Caco-2 (cell line): ENCODE measurements around the gene FXYD1. TPM values are rescaled to one million over a fixed set of nuclear protein-coding genes. Genes with fewer than 3 reads are reported as not detected.

Source experiments
- BruUV-seq: library from RNA; stranded (reverse); fragments of 400-500 nt; replicated peaks from 2 replicates; lab custom pipeline; 2021; lab: Mats Ljungman, UMichigan
- CTCF ChIA-PET: fragments of 300-600 bp; sonication (Branson Sonifier 250); formaldehyde crosslinking; loops from one replicate; lab custom pipeline; 2022; ENCODE audit warnings: antibody characterized with exemption; lab: Charles Lee
- POLR2A ChIA-PET: fragments of 300-600 bp; sonication (Branson Sonifier 250); formaldehyde crosslinking; loops from one replicate; lab custom pipeline; 2022; ENCODE audit warnings: antibody characterized with exemption; lab: Charles Lee
- DNase-seq, 2 experiments: peaks; one replicate each; pipeline versions ENCODE4 v3.0.0 to v3.0.0-alpha.2; 2020 to 2022
- H3K27me3 ChIP-seq: replicated peaks from 2 replicates; pipeline ENCODE4 v1.6.0; 2011; ENCODE audit warnings: low read length; ENCODE audit not compliant: control insufficient read depth, insufficient read depth
- H3K36me3 ChIP-seq: 2 replicates; pipeline ENCODE4 v1.5.1; 2011; ENCODE audit warnings: low read length; ENCODE audit not compliant: control insufficient read depth, insufficient read depth
- H3K4me1 ChIP-seq: fragments of 250-450 bp; sonication (Bioruptor Pico); 2 replicates; pipeline ENCODE4 v1.5.1; 2020; ENCODE audit warnings: mild to moderate bottlenecking
- H3K4me3 ChIP-seq: 2 replicates; pipeline ENCODE4 v1.5.1; 2011; ENCODE audit warnings: low read depth, mild to moderate bottlenecking, control low read depth, low read length
- H3K9me3 ChIP-seq: fragments of 250-450 bp; sonication (Bioruptor Pico); 2 replicates; pipeline ENCODE4 v1.5.1; 2020; ENCODE audit warnings: mild to moderate bottlenecking, moderate library complexity
- H3K27ac Mint-ChIP-seq: one replicate; pipeline ENCODE4 v1.8.0; 2022; ENCODE audit warnings: mixed read lengths; ENCODE audit not compliant: unreplicated experiment
- H3K27me3 Mint-ChIP-seq: one replicate; pipeline ENCODE4 v1.8.0; 2022; ENCODE audit warnings: mixed read lengths; ENCODE audit not compliant: insufficient read depth, unreplicated experiment
- H3K36me3 Mint-ChIP-seq: one replicate; pipeline ENCODE4 v1.8.0; 2022; ENCODE audit warnings: mild to moderate bottlenecking, mixed read lengths; ENCODE audit not compliant: insufficient read depth, unreplicated experiment
- H3K4me1 Mint-ChIP-seq: one replicate; pipeline ENCODE4 v1.8.0; 2022; ENCODE audit warnings: low read depth, mixed read lengths; ENCODE audit not compliant: unreplicated experiment
- H3K4me3 Mint-ChIP-seq: one replicate; pipeline ENCODE4 v1.8.0; 2022; ENCODE audit warnings: mild to moderate bottlenecking, moderate library complexity, mixed read lengths; ENCODE audit not compliant: unreplicated experiment
- H3K9me3 Mint-ChIP-seq: one replicate; pipeline ENCODE4 v1.8.0; 2022; ENCODE audit warnings: mixed read lengths; ENCODE audit not compliant: unreplicated experiment
- intact Hi-C: fragments of 100-400 bp; cut with micrococcal nuclease; formaldehyde crosslinking; loops from one replicate; pipeline ENCODE4 v1.10.0; 2022; ENCODE audit not compliant: unreplicated experiment
- total RNA-seq: library from RNA; stranded (reverse); gene quantifications from 2 replicates; pipeline ENCODE4 v1.2.3, GENCODE V29; 2022
- TF ChIP-seq, protein P1 (sequence below), 2 experiments: fragments of 200-600 bp in 1 of 2; IDR thresholded peaks; 1 replicate in 1 of 2; 2 replicates in 1 of 2; pipeline versions ENCODE4 v1.5.1 to v1.8.0; 2011 to 2022; ENCODE audit warnings: antibody characterized with exemption in 1 of 2, control low read depth in 1 of 2, inconsistent platforms in 1 of 2, low read depth in 1 of 2, low read length in 1 of 2, mild to moderate bottlenecking in 1 of 2, moderate library complexity in 1 of 2; ENCODE audit not compliant: insufficient read depth in 1 of 2, severe bottlenecking in 1 of 2, unreplicated experiment in 1 of 2

Gene FXYD1
- total RNA-seq, 1 experiment from 2014 or later, result not detected

DNA sequence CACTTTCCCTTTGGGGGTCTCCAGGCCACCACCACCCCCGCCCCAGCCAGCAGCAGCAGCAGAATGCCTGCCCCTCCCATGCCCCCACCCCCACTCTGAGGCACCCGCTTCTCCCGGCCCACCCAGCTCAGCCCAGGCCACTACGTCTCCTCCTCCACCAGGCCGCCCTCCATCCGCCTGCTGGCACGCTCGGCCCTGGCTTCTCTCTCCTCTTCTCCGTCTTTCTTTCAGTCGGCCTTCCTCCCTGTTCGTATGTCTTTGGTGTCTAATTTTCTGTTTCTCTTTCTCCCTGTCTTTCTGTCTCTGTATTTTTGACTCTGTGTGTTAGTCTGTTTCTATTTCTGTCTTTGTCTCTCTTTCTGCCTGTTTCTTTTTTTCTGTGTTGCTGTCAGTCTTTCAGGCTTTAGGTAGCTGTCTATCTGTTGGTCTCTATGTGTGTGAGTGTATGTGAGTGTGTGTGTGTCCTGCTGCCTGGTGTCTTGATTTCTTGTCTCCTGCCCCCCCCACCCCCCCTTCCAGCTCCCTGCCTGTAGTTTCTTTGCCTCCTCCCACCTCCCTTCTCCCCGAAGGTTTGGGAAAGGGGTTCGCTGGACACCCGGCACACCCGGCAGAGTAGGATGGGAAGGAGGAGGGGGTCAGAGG, 3.9 kb upstream of the FXYD1 start, which contains the start of gene LGI4:
Gene LGI4 (minus strand): TSS at position 459 of the 642 bp plus-strand sequence. CDS start 379 bp downstream, at position 80.
- H3K27me3 ChIP-seq, result no peaks in the 10 kb centered on the region
- no peak for DNase-seq
- peak within 1 kb of the TSS; percentile 18 for H3K4me3 ChIP-seq
- POLR2A ChIA-PET, result interaction anchor here (0.5 kb wide), 1 partner anchor 60 kb away, joined by 3 read pairs; no protein-coding TSS in a partner anchor
- no peaks in the 10 kb centered on the region for H3K36me3 ChIP-seq
- peaks cover 15% of the 10 kb centered on the region for H3K4me1 ChIP-seq
- no peaks in the 10 kb centered on the region for H3K36me3 Mint-ChIP-seq
- no peak within 1 kb of the TSS for H3K4me3 Mint-ChIP-seq
- BruUV-seq, result no TSS peak
- intact Hi-C loops, result loop anchor here (1.0 to 5.0 kb wide), 4 partner anchors 20 to 162 kb away; partner anchors contain the start of gene LSR
- TF ChIP-seq, protein P1, sequence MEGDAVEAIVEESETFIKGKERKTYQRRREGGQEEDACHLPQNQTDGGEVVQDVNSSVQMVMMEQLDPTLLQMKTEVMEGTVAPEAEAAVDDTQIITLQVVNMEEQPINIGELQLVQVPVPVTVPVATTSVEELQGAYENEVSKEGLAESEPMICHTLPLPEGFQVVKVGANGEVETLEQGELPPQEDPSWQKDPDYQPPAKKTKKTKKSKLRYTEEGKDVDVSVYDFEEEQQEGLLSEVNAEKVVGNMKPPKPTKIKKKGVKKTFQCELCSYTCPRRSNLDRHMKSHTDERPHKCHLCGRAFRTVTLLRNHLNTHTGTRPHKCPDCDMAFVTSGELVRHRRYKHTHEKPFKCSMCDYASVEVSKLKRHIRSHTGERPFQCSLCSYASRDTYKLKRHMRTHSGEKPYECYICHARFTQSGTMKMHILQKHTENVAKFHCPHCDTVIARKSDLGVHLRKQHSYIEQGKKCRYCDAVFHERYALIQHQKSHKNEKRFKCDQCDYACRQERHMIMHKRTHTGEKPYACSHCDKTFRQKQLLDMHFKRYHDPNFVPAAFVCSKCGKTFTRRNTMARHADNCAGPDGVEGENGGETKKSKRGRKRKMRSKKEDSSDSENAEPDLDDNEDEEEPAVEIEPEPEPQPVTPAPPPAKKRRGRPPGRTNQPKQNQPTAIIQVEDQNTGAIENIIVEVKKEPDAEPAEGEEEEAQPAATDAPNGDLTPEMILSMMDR (IDR thresholded peaks at IDR 0.05; ENCODE audit: insufficient read depth in 1 of 2, low read depth in 1 of 2, low read length in 1 of 2, severe bottlenecking in 1 of 2, unreplicated experiment in 1 of 2), result no peak
- no peaks in the 10 kb centered on the region for H3K9me3 ChIP-seq
- CTCF ChIA-PET, result interaction anchor here (0.7 to 3.5 kb wide), 5 partner anchors 20 to 93 kb away, joined by 3 to 24 read pairs (median 5); partner anchors contain the start of genes FXYD3 and HPN
- no peaks in the 10 kb centered on the region for H3K9me3 Mint-ChIP-seq
- no peak within 1 kb of the TSS for H3K27ac Mint-ChIP-seq
- H3K4me1 Mint-ChIP-seq, result peaks cover 7% of the 10 kb centered on the region
- H3K27me3 Mint-ChIP-seq, result peaks cover 2% of the 10 kb centered on the region

GRCh38 chr19:35135389-35135909, 3.2 kb upstream of the FXYD1 start:
- peaks cover 2% of the 10 kb centered on the region for H3K27me3 Mint-ChIP-seq
- ChIA-PET POLR2A (interaction anchor here (0.5 kb wide), 1 partner anchor 59 kb away, joined by 3 read pairs; no protein-coding TSS in a partner anchor), CTCF (interaction anchor here (0.9 to 3.5 kb wide), 6 partner anchors 11 to 94 kb away, joined by 3 to 24 read pairs (median 5); partner anchors contain the start of gene HPN)
- H3K4me1 Mint-ChIP-seq, result peaks cover 7% of the 10 kb centered on the region
- intact Hi-C loops, result loop anchor here (1.0 to 5.0 kb wide), 4 partner anchors 21 to 163 kb away; partner anchors contain the start of gene LSR
- Histone ChIP-seq H3K4me3 (no peak overlapping the region), H3K9me3 (no peaks in the 10 kb centered on the region), H3K4me1 (peaks cover 11% of the 10 kb centered on the region; the same call in 1 of the 2 replicates), H3K27me3 (no peaks in the 10 kb centered on the region), H3K36me3 (no peaks in the 10 kb centered on the region)
- DNase-seq, result peak; percentile 82 to 89
- H3K9me3 Mint-ChIP-seq, result no peaks in the 10 kb centered on the region
- TF ChIP-seq, protein P1 (IDR thresholded peaks at IDR 0.05; ENCODE audit: insufficient read depth in 1 of 2, low read depth in 1 of 2, low read length in 1 of 2, severe bottlenecking in 1 of 2, unreplicated experiment in 1 of 2), result peak; percentile 94 to 96
- no peaks in the 10 kb centered on the region for H3K36me3 Mint-ChIP-seq
- H3K27ac Mint-ChIP-seq, result no peak overlapping the region
- no TSS peak for BruUV-seq
- no peak overlapping the region for H3K4me3 Mint-ChIP-seq

DNA sequence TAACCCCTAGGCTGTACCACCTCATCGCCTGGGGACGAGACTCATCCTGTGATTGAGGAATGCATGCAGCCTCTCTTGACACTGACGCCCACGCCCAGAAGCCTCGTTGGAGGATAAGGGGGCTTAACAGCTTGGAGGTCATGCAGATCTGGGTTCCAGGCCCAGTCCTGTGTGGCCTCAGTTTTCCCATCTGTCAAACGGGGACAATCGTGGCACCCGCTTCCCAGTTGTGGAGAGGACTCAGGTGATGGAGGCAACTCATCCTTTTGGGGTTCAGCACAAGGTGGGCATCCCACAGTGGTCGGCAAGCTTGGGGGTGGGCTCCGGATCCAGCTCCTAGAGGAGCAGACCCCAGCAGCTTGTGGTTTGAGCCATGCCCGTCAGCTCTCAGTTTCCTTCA, 2.4 kb upstream of the FXYD1 start:
- TF ChIP-seq, protein P1 (IDR thresholded peaks at IDR 0.05; ENCODE audit: insufficient read depth in 1 of 2, low read depth in 1 of 2, low read length in 1 of 2, severe bottlenecking in 1 of 2, unreplicated experiment in 1 of 2), result no peak
- intact Hi-C loops, result loop anchor here (5.0 kb wide), 2 partner anchors 111 to 164 kb away; partner anchors contain the start of gene LSR
- Histone ChIP-seq H3K9me3 (no peaks in the 10 kb centered on the region), H3K4me3 (no peak overlapping the region), H3K27me3 (no peaks in the 10 kb centered on the region), H3K36me3 (no peaks in the 10 kb centered on the region), H3K4me1 (peaks cover 5% of the 10 kb centered on the region; the same call in 1 of the 2 replicates)
- Mint-ChIP-seq H3K27ac (no peak overlapping the region), H3K4me1 (peaks cover 7% of the 10 kb centered on the region), H3K27me3 (peaks cover 2% of the 10 kb centered on the region), H3K9me3 (no peaks in the 10 kb centered on the region), H3K36me3 (no peaks in the 10 kb centered on the region), H3K4me3 (no peak overlapping the region)
- BruUV-seq, result no TSS peak
- POLR2A ChIA-PET, result no interaction called here
- no peak for DNase-seq
- CTCF ChIA-PET, result interaction anchor here (0.9 to 3.5 kb wide), 6 partner anchors 12 to 95 kb away, joined by 3 to 24 read pairs (median 5); partner anchors contain the start of gene HPN
